H9 (cell line): ENCODE data around the gene ZNF469. TPM values are rescaled to one million over a fixed set of nuclear protein-coding genes. Genes with fewer than 3 reads are reported as not detected.

ENCODE experiments used
- DNase-seq: peaks from one replicate; pipeline ENCODE4 v3.0.0-alpha.2; 2017
- H2AFZ ChIP-seq: one replicate; pipeline ENCODE4 v1.6.1; 2013; ENCODE audit warnings: mild to moderate bottlenecking, low read length, control low read depth, moderate library complexity
- H2AK5ac ChIP-seq: 2 replicates; pipeline ENCODE4 v1.6.1; 2013; ENCODE audit warnings: low read length, control low read depth, mixed read lengths; ENCODE audit not compliant: insufficient read length
- H2BK120ac ChIP-seq: one replicate; pipeline ENCODE4 v1.6.1; 2013; ENCODE audit warnings: low read depth, mild to moderate bottlenecking, low read length, control low read depth, inconsistent platforms; ENCODE audit not compliant: poor library complexity, severe bottlenecking
- H2BK12ac ChIP-seq: 2 replicates; pipeline ENCODE4 v1.6.1; 2013; ENCODE audit warnings: low read length, control low read depth, mixed read lengths, low read depth; ENCODE audit not compliant: insufficient read length
- H2BK15ac ChIP-seq: 2 replicates; pipeline ENCODE4 v1.6.1; 2013; ENCODE audit warnings: low read depth, low read length, control low read depth
- H2BK20ac ChIP-seq: one replicate; pipeline ENCODE4 v1.6.1; 2013; ENCODE audit warnings: low read depth, mild to moderate bottlenecking, low read length, control low read depth, inconsistent platforms; ENCODE audit not compliant: poor library complexity, severe bottlenecking
- H2BK5ac ChIP-seq: 2 replicates; pipeline ENCODE4 v1.6.1; 2013; ENCODE audit warnings: low read length, control low read depth, mixed read lengths; ENCODE audit not compliant: insufficient read length
- H3K14ac ChIP-seq: 2 replicates; pipeline ENCODE4 v1.6.1; 2013; ENCODE audit warnings: low read length, control low read depth; ENCODE audit not compliant: insufficient read depth
- H3K18ac ChIP-seq: 2 replicates; pipeline ENCODE4 v1.6.1; 2013; ENCODE audit warnings: low read depth, mild to moderate bottlenecking, mixed read lengths, low read length, control low read depth; ENCODE audit not compliant: insufficient read length
- H3K23ac ChIP-seq: 2 replicates; pipeline ENCODE4 v1.6.1; 2013; ENCODE audit warnings: low read length, control low read depth, mixed read lengths, low read depth; ENCODE audit not compliant: insufficient read length
- H3K23me2 ChIP-seq: 2 replicates; pipeline ENCODE4 v1.6.1; 2013; ENCODE audit warnings: low read depth, mild to moderate bottlenecking, mixed read lengths, low read length, control low read depth; ENCODE audit not compliant: insufficient read length, poor library complexity, severe bottlenecking
- H3K27ac ChIP-seq: 2 replicates; pipeline ENCODE4 v1.5.1; 2013; ENCODE audit warnings: low read length, control low read depth, mixed read lengths, low read depth; ENCODE audit not compliant: insufficient read length
- H3K27me3 ChIP-seq: 2 replicates; pipeline ENCODE4 v1.6.1; 2013; ENCODE audit warnings: low read length, control low read depth, inconsistent platforms; ENCODE audit not compliant: insufficient read depth
- H3K4ac ChIP-seq: 2 replicates; pipeline ENCODE4 v1.6.1; 2013; ENCODE audit warnings: low read depth, mild to moderate bottlenecking, control low read depth, inconsistent platforms, low read length, moderate library complexity
- H3K4me1 ChIP-seq: 2 replicates; pipeline ENCODE4 v1.6.1; 2013; ENCODE audit warnings: low read length, control low read depth, inconsistent platforms; ENCODE audit not compliant: insufficient read depth
- H3K4me2 ChIP-seq: 2 replicates; pipeline ENCODE4 v1.6.1; 2013; ENCODE audit warnings: low read length, control low read depth, mixed read lengths; ENCODE audit not compliant: insufficient read length, insufficient read depth
- H3K56ac ChIP-seq: 2 replicates; pipeline ENCODE4 v1.6.1; 2013; ENCODE audit warnings: low read depth, mild to moderate bottlenecking, mixed read lengths, low read length, control low read depth; ENCODE audit not compliant: insufficient read length
- H3K79me1 ChIP-seq: 2 replicates; pipeline ENCODE4 v1.6.1; 2013; ENCODE audit warnings: low read depth, mild to moderate bottlenecking, moderate library complexity, low read length, control low read depth, inconsistent platforms; ENCODE audit not compliant: insufficient read depth, poor library complexity, severe bottlenecking
- H3K79me2 ChIP-seq: 2 replicates; pipeline ENCODE4 v1.6.1; 2013; ENCODE audit warnings: low read length, control low read depth, inconsistent platforms; ENCODE audit not compliant: insufficient read depth
- H3K9ac ChIP-seq: 2 replicates; pipeline ENCODE4 v1.6.1; 2013; ENCODE audit warnings: low read length, control low read depth, mixed read lengths; ENCODE audit not compliant: insufficient read length; ENCODE audit errors: extremely low read depth
- H3K9me3 ChIP-seq: one replicate; pipeline ENCODE4 v1.6.1; 2013; ENCODE audit warnings: low read depth, low read length, inconsistent platforms; ENCODE audit not compliant: control insufficient read depth
- H3T11ph ChIP-seq: one replicate; pipeline ENCODE4 v1.6.1; 2013; ENCODE audit warnings: mild to moderate bottlenecking, low read length, control low read depth, inconsistent platforms
- H4K20me1 ChIP-seq: one replicate; pipeline ENCODE4 v1.6.1; 2013; ENCODE audit not compliant: control insufficient read depth, insufficient read length, insufficient read depth
- H4K5ac ChIP-seq: 2 replicates; pipeline ENCODE4 v1.6.1; 2013; ENCODE audit warnings: low read depth, mild to moderate bottlenecking, mixed read lengths, low read length, control low read depth; ENCODE audit not compliant: insufficient read length
- H4K8ac ChIP-seq: replicated peaks from 2 replicates; pipeline ENCODE4 v1.6.1; 2013; ENCODE audit warnings: low read length, control low read depth, mixed read lengths, low read depth; ENCODE audit not compliant: insufficient read length
- H4K91ac ChIP-seq: 2 replicates; pipeline ENCODE4 v1.6.1; 2013; ENCODE audit warnings: low read depth, mild to moderate bottlenecking, moderate library complexity, mixed read lengths, low read length, control low read depth; ENCODE audit not compliant: insufficient read length
- H3K27ac Mint-ChIP-seq, 3 experiments: 2 replicates in 2 of 3; 3 replicates in 1 of 3; pipeline ENCODE4 v1.8.0; 2020 to 2021; ENCODE audit warnings: mixed read lengths in 3 of 3, mild to moderate bottlenecking in 1 of 3, moderate library complexity in 1 of 3
- H3K27me3 Mint-ChIP-seq: 2 replicates; pipeline ENCODE4 v1.8.0; 2021; ENCODE audit warnings: low read depth, mild to moderate bottlenecking, moderate library complexity, mixed read lengths
- H3K36me3 Mint-ChIP-seq, 3 experiments: 2 replicates in 2 of 3; 3 replicates in 1 of 3; pipeline ENCODE4 v1.8.0; 2020 to 2021; ENCODE audit warnings: low read depth in 3 of 3, mixed read lengths in 3 of 3; ENCODE audit not compliant: insufficient read depth in 1 of 3
- H3K4me1 Mint-ChIP-seq, 2 experiments: 2 replicates each; pipeline ENCODE4 v1.8.0; 2020; ENCODE audit warnings: mixed read lengths in 2 of 2
- H3K4me3 Mint-ChIP-seq, 2 experiments: 2 replicates in 1 of 2; 3 replicates in 1 of 2; pipeline ENCODE4 v1.8.0; 2020 to 2021; ENCODE audit warnings: mild to moderate bottlenecking in 2 of 2, mixed read lengths in 2 of 2, moderate library complexity in 1 of 2
- H3K9me3 Mint-ChIP-seq, 2 experiments: 2 replicates in 1 of 2; 3 replicates in 1 of 2; pipeline ENCODE4 v1.8.0; 2020; ENCODE audit warnings: mild to moderate bottlenecking in 2 of 2, mixed read lengths in 2 of 2, moderate library complexity in 1 of 2
- CTCF ChIP-seq: fragments of 200-600 bp; sonication (generic); conservative IDR thresholded peaks from 3 replicates; pipeline ENCODE4 v1.8.0; 2021; ENCODE audit warnings: antibody characterized with exemption, mild to moderate bottlenecking
- WGBS: extraction: QIAGEN DNeasy Blood & Tissue Kit; methylation state at CpG from one replicate; pipeline ENCODE4 v1.1.7; 2013; ENCODE audit warnings: missing lambda C conversion rate, low lambda C conversion rate, mixed read lengths; ENCODE audit not compliant: insufficient read length; ENCODE audit errors: extremely low coverage; 5-methylcytosine and 5-hydroxymethylcytosine counted together
- total RNA-seq: library from RNA; stranded (reverse); gene quantifications from 2 replicates; pipeline ENCODE4 v1.2.1, GENCODE V29; 2021

The ZNF469 gene
- total RNA-seq, 1 experiment from 2014 or later: 4.4 TPM

DNA sequence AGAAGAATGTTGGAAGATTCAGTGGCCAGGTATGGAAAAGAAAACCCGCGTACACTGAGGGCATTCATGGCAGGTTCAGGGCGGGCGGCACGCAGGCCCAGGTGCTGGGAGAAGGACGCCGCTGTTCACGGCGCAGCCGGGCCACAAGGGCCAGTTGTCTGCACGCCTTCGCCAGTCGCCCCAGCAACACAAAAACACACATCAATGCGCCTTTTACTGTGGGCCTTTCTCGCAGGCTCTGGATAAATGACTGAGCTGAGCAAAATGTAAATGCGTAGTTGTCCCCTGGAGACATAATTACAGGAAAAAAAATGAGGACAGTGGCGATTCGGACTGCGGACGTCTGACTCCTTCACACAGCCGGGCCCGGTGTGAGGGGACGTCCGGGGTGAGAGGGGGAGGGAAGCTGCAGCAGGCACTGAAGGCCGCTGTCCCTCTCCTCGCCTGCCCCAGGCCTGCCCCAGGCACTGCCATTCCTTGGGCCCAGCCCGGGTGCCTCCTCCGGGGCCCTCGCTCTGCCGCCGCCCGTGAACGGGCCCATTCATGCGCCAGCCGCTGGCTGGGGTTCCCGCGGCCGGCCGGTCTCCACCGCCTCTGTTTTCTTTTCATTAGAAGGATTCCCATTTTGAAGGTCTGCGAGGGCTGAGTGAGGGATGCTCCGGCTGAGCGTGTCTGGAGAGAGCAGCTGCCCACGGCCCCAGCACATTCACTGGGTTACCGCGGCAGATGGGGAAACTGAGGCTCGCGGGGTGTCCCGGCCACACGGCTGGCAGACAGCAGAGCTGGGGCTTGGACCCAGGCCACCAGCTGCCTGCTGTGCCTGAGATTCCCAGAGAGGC, 6.5 kb upstream of the ZNF469 start:
- Histone ChIP-seq H2AK5ac (no peak overlapping the region), H3K27me3 (no peaks in the 10 kb centered on the region), H3K14ac (no peak overlapping the region), H2BK5ac (no peak overlapping the region), H3K56ac (no peak overlapping the region), H3K4me2 (no peak overlapping the region), H2AFZ (no peak overlapping the region), H2BK15ac (no peak overlapping the region), H3K23me2 (no peaks in the 10 kb centered on the region), H3K9ac (no peak overlapping the region), H4K5ac (no peak overlapping the region), H2BK120ac (no peak overlapping the region), H3K79me1 (no peaks in the 10 kb centered on the region), H3K4ac (no peak overlapping the region), H3K79me2 (no peaks in the 10 kb centered on the region), H3K9me3 (no peaks in the 10 kb centered on the region), H4K8ac (no peak overlapping the region), H2BK20ac (no peak overlapping the region), H2BK12ac (no peak overlapping the region), H3K27ac (no peak overlapping the region), H4K91ac (no peak overlapping the region), H3K23ac (no peak overlapping the region), H3K18ac (no peak overlapping the region), H3K4me1 (peaks cover 2% of the 10 kb centered on the region; the same call in 1 of the 2 replicates), H3T11ph (no peak overlapping the region), H4K20me1 (no peaks in the 10 kb centered on the region)
- no peaks in the 10 kb centered on the region for H3K4me1 Mint-ChIP-seq
- no peaks in the 10 kb centered on the region for H3K9me3 Mint-ChIP-seq
- no peak for TF ChIP-seq CTCF
- H3K36me3 Mint-ChIP-seq: no peaks in the 10 kb centered on the region
- no peak overlapping the region for H3K27ac Mint-ChIP-seq
- no peak for DNase-seq
- no CpG with 5 or more reads among the region's 50 CpGs for WGBS
- H3K4me3 Mint-ChIP-seq: no peak overlapping the region
- peaks cover 10% of the 10 kb centered on the region for H3K27me3 Mint-ChIP-seq
